Cardiac muscle cell (in vitro differentiated cells and primary cell): ENCODE results near the gene ABCC8. TPM values are rescaled to one million over a fixed set of nuclear protein-coding genes. Genes with fewer than 3 reads are reported as not detected.

ENCODE experiments used
- DNase-seq, 2 donors: peaks; one replicate each; pipeline versions ENCODE4 v3.0.0 to v3.0.0-alpha.2; 2010 to 2017; ENCODE audit warnings: low read depth in 1 of 2, low spot score in 1 of 2
- H3K27ac ChIP-seq: fragments of 200-600 bp; sonication (generic); 2 replicates; pipeline ENCODE4 v1.5.1; 2016
- H3K27me3 ChIP-seq: fragments of 200-600 bp; sonication (generic); 2 replicates; pipeline ENCODE4 v1.6.0; 2016; ENCODE audit warnings: control low read depth
- H3K36me3 ChIP-seq: fragments of 200-600 bp; sonication (generic); 2 replicates; pipeline ENCODE4 v1.5.1; 2016; ENCODE audit warnings: control low read depth
- H3K4me1 ChIP-seq: fragments of 200-600 bp; sonication (generic); 2 replicates; pipeline ENCODE4 v1.8.1; 2017; ENCODE audit warnings: low read depth, mild to moderate bottlenecking, mixed run types
- H3K4me3 ChIP-seq: fragments of 200-600 bp; sonication (generic); 2 replicates; pipeline ENCODE4 v1.5.1; 2016; ENCODE audit warnings: mild to moderate bottlenecking
- H3K9me3 ChIP-seq: fragments of 200-600 bp; sonication (generic); 2 replicates; pipeline ENCODE4 v1.5.1; 2017; ENCODE audit warnings: low read depth, mild to moderate bottlenecking, control low read depth
- polyA plus RNA-seq: library from polyadenylated mRNA; unstranded; fragments of >200 nt; fragmentation: Nextera tagmentation; extraction: Ambion mirVana; gene quantifications from 2 replicates; pipeline ENCODE4 v1.2.1, GENCODE V29; 2016
- total RNA-seq: library from RNA; depleted of rRNA; stranded (reverse); fragments of >200 nt; gene quantifications from 2 replicates; pipeline ENCODE4 v1.2.3, GENCODE V29; 2016
- TF ChIP-seq, protein P1 (sequence below): IDR thresholded peaks from 2 replicates; pipeline ENCODE4 v1.5.1; 2012; ENCODE audit warnings: low read depth, mild to moderate bottlenecking, low read length

The ABCC8 gene
- total and polyA plus RNA-seq, 2 experiments from 2014 or later: 2.4 to 5.3 TPM

DNA sequence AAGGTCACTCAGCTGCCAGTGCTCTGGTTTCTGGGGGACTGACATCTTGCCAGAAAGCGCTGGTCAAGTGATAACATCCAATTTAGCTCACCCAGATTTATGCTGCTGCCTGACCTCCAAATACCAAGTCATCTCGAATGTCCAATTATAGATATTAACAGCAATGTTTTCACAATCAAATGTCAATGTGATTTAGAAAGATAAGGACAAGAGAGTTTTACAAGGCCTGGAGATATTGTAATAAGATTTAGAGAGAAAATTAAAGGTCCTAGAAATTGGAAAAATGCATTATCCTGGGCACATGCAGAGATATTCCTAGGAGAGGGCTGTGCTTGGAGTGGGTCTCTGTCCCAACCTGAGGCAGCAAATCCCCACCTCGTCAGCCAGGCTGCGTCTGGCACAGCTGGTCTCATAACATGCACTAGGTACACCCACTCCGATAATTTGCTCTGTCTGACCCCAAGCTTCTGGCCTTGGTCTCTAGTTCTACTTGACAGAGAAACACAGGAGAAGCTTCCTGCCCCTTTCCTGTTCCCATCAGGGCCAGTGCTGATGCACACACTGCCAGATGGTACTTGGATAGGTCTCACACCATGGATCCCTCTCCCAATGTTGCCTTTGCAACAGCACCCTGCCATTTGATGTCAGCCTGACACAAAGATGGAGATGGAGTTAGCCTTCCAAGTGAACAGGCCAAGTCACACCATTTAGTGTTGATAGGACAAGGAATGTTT lies 39.0 kb upstream of the ABCC8 start:
- Histone ChIP-seq H3K4me3 (no peak overlapping the region), H3K36me3 (no peaks in the 10 kb centered on the region), H3K27ac (no peak overlapping the region), H3K4me1 (no peaks in the 10 kb centered on the region), H3K27me3 (no peaks in the 10 kb centered on the region), H3K9me3 (no peaks in the 10 kb centered on the region)
- TF ChIP-seq, protein P1, sequence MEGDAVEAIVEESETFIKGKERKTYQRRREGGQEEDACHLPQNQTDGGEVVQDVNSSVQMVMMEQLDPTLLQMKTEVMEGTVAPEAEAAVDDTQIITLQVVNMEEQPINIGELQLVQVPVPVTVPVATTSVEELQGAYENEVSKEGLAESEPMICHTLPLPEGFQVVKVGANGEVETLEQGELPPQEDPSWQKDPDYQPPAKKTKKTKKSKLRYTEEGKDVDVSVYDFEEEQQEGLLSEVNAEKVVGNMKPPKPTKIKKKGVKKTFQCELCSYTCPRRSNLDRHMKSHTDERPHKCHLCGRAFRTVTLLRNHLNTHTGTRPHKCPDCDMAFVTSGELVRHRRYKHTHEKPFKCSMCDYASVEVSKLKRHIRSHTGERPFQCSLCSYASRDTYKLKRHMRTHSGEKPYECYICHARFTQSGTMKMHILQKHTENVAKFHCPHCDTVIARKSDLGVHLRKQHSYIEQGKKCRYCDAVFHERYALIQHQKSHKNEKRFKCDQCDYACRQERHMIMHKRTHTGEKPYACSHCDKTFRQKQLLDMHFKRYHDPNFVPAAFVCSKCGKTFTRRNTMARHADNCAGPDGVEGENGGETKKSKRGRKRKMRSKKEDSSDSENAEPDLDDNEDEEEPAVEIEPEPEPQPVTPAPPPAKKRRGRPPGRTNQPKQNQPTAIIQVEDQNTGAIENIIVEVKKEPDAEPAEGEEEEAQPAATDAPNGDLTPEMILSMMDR: no peak
- DNase-seq: no peak

DNA sequence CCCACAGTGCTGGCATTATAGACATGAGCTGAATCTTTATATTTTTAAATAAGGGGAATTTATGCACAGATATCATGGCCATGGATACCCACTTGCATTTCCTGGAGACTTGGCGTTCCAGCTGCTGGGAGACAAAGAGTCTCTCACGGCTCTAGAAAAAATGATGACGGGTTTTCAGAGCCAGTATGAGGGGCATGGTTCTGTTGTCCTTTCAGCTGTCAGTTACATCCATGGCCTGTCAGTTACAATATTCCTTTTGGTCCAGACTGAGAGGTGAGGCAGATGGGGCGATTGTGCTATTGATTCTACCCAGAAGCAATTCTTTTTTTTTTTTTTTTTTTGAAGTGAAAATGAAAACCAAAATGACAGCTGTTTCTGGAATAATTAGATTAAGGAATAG lies 37.8 kb upstream of the ABCC8 start:
- Histone ChIP-seq H3K36me3 (no peaks in the 10 kb centered on the region), H3K27me3 (no peaks in the 10 kb centered on the region), H3K27ac (no peak overlapping the region), H3K4me1 (no peaks in the 10 kb centered on the region), H3K4me3 (no peak overlapping the region), H3K9me3 (no peaks in the 10 kb centered on the region)
- TF ChIP-seq, protein P1: no peak
- DNase-seq: no peak

GRCh38 chr11:17513853-17514252 lies 37.2 kb upstream of the ABCC8 start:
- no peak overlapping the region for H3K4me3 ChIP-seq
- no peaks in the 10 kb centered on the region for H3K9me3 ChIP-seq
- H3K4me1 ChIP-seq: no peaks in the 10 kb centered on the region
- H3K36me3 ChIP-seq: no peaks in the 10 kb centered on the region
- TF ChIP-seq, protein P1: no peak
- DNase-seq: no peak
- no peak overlapping the region for H3K27ac ChIP-seq
- no peaks in the 10 kb centered on the region for H3K27me3 ChIP-seq

- H3K36me3 ChIP-seq: no peaks in the 10 kb centered on the region
- H3K4me1 ChIP-seq: no peaks in the 10 kb centered on the region
- no peak overlapping the region for H3K27ac ChIP-seq
- TF ChIP-seq, protein P1: no peak
- no peak for DNase-seq
- no peaks in the 10 kb centered on the region for H3K9me3 ChIP-seq
- H3K27me3 ChIP-seq: no peaks in the 10 kb centered on the region
- H3K4me3 ChIP-seq: no peak overlapping the region
These were observed 35.5 kb upstream of the ABCC8 start for GRCh38 chr11:17512101-17512500.

DNA sequence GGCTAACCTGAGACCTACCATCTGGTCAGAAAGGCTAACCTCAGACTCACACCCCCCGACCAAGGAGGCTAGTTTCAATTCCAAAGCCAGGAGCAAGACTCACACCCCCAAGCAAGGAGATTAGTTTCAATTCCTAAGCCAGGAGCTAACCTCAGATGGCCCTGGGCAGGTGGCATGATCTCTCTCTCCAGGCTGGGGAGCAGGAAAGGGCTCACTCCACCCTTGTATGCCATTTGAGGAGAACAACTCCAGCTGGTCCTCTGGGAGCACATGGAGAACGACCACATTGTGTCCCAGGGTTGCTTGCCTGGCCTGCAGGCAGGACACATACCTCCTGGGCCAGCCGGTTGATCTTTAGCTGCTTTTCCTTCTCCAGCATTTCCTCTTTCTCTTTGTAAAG lies 34.9 kb upstream of the ABCC8 start:
- no peak for DNase-seq
- Histone ChIP-seq H3K27me3 (no peaks in the 10 kb centered on the region), H3K4me3 (no peak overlapping the region), H3K9me3 (no peaks in the 10 kb centered on the region), H3K4me1 (no peaks in the 10 kb centered on the region), H3K27ac (no peak overlapping the region), H3K36me3 (no peaks in the 10 kb centered on the region)
- TF ChIP-seq, protein P1: no peak
